BLaER1 treated with 17β-estradiol and CSF1 and Interleukin-3, amounts not matched to agents 10 nM and 100 nM (cell line): ENCODE measurements around the gene CLCA1.
A peak's percentile ranks its signal among the peaks of the same experiment; 100 is the strongest.

ENCODE experiments used
- H3K27ac ChIP-seq, 11 experiments: shearing (Covaris generic); formaldehyde crosslinking; 2 replicates each; pipeline ENCODE4 v1.8.1; 2022
- H3K27me3 ChIP-seq, 11 experiments: shearing (Covaris generic); formaldehyde crosslinking; 2 replicates each; pipeline ENCODE4 v1.8.1; 2022
- H3K36me3 ChIP-seq, 11 experiments: shearing (Covaris generic); formaldehyde crosslinking; 2 replicates each; pipeline ENCODE4 v1.8.1; 2022
- H3K4me1 ChIP-seq, 10 experiments: shearing (Covaris generic); formaldehyde crosslinking; 2 replicates each; pipeline ENCODE4 v1.8.1; 2022
- H3K4me2 ChIP-seq, 11 experiments: shearing (Covaris generic); formaldehyde crosslinking; 2 replicates each; pipeline ENCODE4 v1.8.1; 2022
- H3K4me3 ChIP-seq, 10 experiments: shearing (Covaris generic); formaldehyde crosslinking; 2 replicates each; pipeline ENCODE4 v1.8.1; 2022
- H3K9ac ChIP-seq, 11 experiments: shearing (Covaris generic); formaldehyde crosslinking; 2 replicates each; pipeline ENCODE4 v1.8.1; 2022
- H3K9me3 ChIP-seq, 11 experiments: shearing (Covaris generic); formaldehyde crosslinking; replicated peaks in 1 of 11; 2 replicates each; pipeline ENCODE4 v1.8.1; 2022
- H4K20me1 ChIP-seq, 11 experiments: shearing (Covaris generic); formaldehyde crosslinking; 2 replicates each; pipeline ENCODE4 v1.8.1; 2022
- Cebpa-rat ChIP-seq, 11 experiments: shearing (Covaris generic); IDR thresholded peaks; 2 replicates each; pipeline ENCODE4 v1.8.1; 2022

The CLCA1 gene

GRCh38 chr1:86503406-86504136, 34.8 kb downstream of the CLCA1 start:
- Histone ChIP-seq H3K27ac (no peak overlapping the region), H3K27me3 (peaks cover 0 to 7% (median 0%) of the 10 kb centered on the region in 11 experiments; a peak in 3 of 22 replicates), H3K9me3 (no peaks in the 10 kb centered on the region), H3K36me3 (no peaks in the 10 kb centered on the region), H4K20me1 (no peaks in the 10 kb centered on the region), H3K4me2 (peak overlapping the region in 3 of 11 experiments; percentile 14 to 47 (median 43); a peak in 5 of 22 replicates), H3K4me3 (no peak overlapping the region), H3K9ac (no peak overlapping the region), H3K4me1 (peaks cover 0 to 29% (median under 1%) of the 10 kb centered on the region in 10 experiments; a peak in 9 of 20 replicates)
- no peak for TF ChIP-seq Cebpa-rat (IDR thresholded peaks at IDR 0.05)

- Histone ChIP-seq H3K4me1 (peaks cover 0 to 28% (median 0%) of the 10 kb centered on the region in 10 experiments; a peak in 6 of 20 replicates), H3K9me3 (no peaks in the 10 kb centered on the region), H3K9ac (no peak overlapping the region), H3K4me2 (peak overlapping the region in 2 of 11 experiments; percentile 43 to 47; a peak in 4 of 22 replicates), H3K36me3 (no peaks in the 10 kb centered on the region), H3K27me3 (peaks cover 0 to 7% (median 0%) of the 10 kb centered on the region in 11 experiments; a peak in 3 of 22 replicates), H3K27ac (no peak overlapping the region), H3K4me3 (no peak overlapping the region), H4K20me1 (no peaks in the 10 kb centered on the region)
- TF ChIP-seq Cebpa-rat (IDR thresholded peaks at IDR 0.05) = no peak
Observed at GRCh38 chr1:86504137-86504479, 35.4 kb downstream of the CLCA1 start.

GRCh38 chr1:86504895-86505563, 36.3 kb downstream of the CLCA1 start:
- Histone ChIP-seq H3K27ac (no peak overlapping the region), H3K4me3 (no peak overlapping the region), H3K9ac (no peak overlapping the region), H3K27me3 (peaks cover 0 to 7% (median 0%) of the 10 kb centered on the region in 11 experiments; a peak in 3 of 22 replicates), H3K4me2 (no peak overlapping the region), H4K20me1 (no peaks in the 10 kb centered on the region), H3K36me3 (no peaks in the 10 kb centered on the region), H3K9me3 (0 out of 22 replicates have a peak, but pooled peaks cover 0 to 2% (median 0%) of the 10 kb centered on the region in 11 experiments), H3K4me1 (peaks cover 0 to 28% (median 0%) of the 10 kb centered on the region in 10 experiments; a peak in 6 of 20 replicates)
- no peak for TF ChIP-seq Cebpa-rat (IDR thresholded peaks at IDR 0.05)

GRCh38 chr1:86505564-86505902, 36.8 kb downstream of the CLCA1 start:
- Histone ChIP-seq H3K4me2 (no peak overlapping the region), H3K36me3 (no peaks in the 10 kb centered on the region), H3K4me3 (no peak overlapping the region), H3K9ac (no peak overlapping the region), H3K27ac (no peak overlapping the region), H4K20me1 (no peaks in the 10 kb centered on the region), H3K9me3 (0 out of 22 replicates have a peak, but pooled peaks cover 0 to 4% (median 0%) of the 10 kb centered on the region in 11 experiments), H3K27me3 (peaks cover 0 to 7% (median 0%) of the 10 kb centered on the region in 11 experiments; a peak in 3 of 22 replicates), H3K4me1 (peaks cover 0 to 25% (median 0%) of the 10 kb centered on the region in 10 experiments; a peak in 6 of 20 replicates)
- TF ChIP-seq Cebpa-rat (IDR thresholded peaks at IDR 0.05) = no peak

- Histone ChIP-seq H3K4me3 (no peak overlapping the region), H3K4me2 (no peak overlapping the region), H3K9me3 (0 out of 22 replicates have a peak, but pooled peaks cover 0 to 4% (median 0%) of the 10 kb centered on the region in 11 experiments), H4K20me1 (no peaks in the 10 kb centered on the region), H3K4me1 (peaks cover 0 to 13% (median 0%) of the 10 kb centered on the region in 10 experiments; a peak in 4 of 20 replicates), H3K27me3 (peaks cover 0 to 7% (median 0%) of the 10 kb centered on the region in 11 experiments; a peak in 3 of 22 replicates), H3K9ac (no peak overlapping the region), H3K27ac (no peak overlapping the region), H3K36me3 (no peaks in the 10 kb centered on the region)
- no peak for TF ChIP-seq Cebpa-rat (IDR thresholded peaks at IDR 0.05)
Observed at GRCh38 chr1:86507935-86508582, 39.3 kb downstream of the CLCA1 start.

- Histone ChIP-seq H3K9me3 (0 out of 22 replicates have a peak, but pooled peaks cover 0 to 4% (median 0%) of the 10 kb centered on the region in 11 experiments), H4K20me1 (no peaks in the 10 kb centered on the region), H3K36me3 (no peaks in the 10 kb centered on the region), H3K4me2 (no peak overlapping the region), H3K4me3 (no peak overlapping the region), H3K27me3 (peaks cover 0 to 7% (median 0%) of the 10 kb centered on the region in 11 experiments; a peak in 3 of 22 replicates), H3K4me1 (peaks cover 0 to 8% (median 0%) of the 10 kb centered on the region in 10 experiments; a peak in 4 of 20 replicates), H3K9ac (no peak overlapping the region), H3K27ac (no peak overlapping the region)
- no peak for TF ChIP-seq Cebpa-rat (IDR thresholded peaks at IDR 0.05)
Observed at GRCh38 chr1:86508583-86508969, 39.8 kb downstream of the CLCA1 start.

- TF ChIP-seq Cebpa-rat (IDR thresholded peaks at IDR 0.05) = no peak
- no peak overlapping the region for H3K4me2 ChIP-seq
- H3K9me3 ChIP-seq = no peaks in the 10 kb centered on the region
- H3K27ac ChIP-seq = no peak overlapping the region
- H3K4me3 ChIP-seq = no peak overlapping the region
- no peaks in the 10 kb centered on the region for H3K27me3 ChIP-seq
- H3K36me3 ChIP-seq = no peaks in the 10 kb centered on the region
- H3K4me1 ChIP-seq = no peaks in the 10 kb centered on the region
- no peak overlapping the region for H3K9ac ChIP-seq
- no peaks in the 10 kb centered on the region for H4K20me1 ChIP-seq
Observed at GRCh38 chr1:86515597-86515996, 46.9 kb downstream of the CLCA1 start.

GRCh38 chr1:86516335-86516734, 47.6 kb downstream of the CLCA1 start:
- Histone ChIP-seq H3K4me1 (no peaks in the 10 kb centered on the region), H3K27ac (no peak overlapping the region), H3K4me2 (no peak overlapping the region), H3K9ac (no peak overlapping the region), H4K20me1 (no peaks in the 10 kb centered on the region), H3K36me3 (no peaks in the 10 kb centered on the region), H3K4me3 (no peak overlapping the region), H3K9me3 (no peaks in the 10 kb centered on the region), H3K27me3 (no peaks in the 10 kb centered on the region)
- TF ChIP-seq Cebpa-rat (IDR thresholded peaks at IDR 0.05) = no peak

- H3K9ac ChIP-seq = no peak overlapping the region
- no peaks in the 10 kb centered on the region for H4K20me1 ChIP-seq
- H3K27me3 ChIP-seq = no peaks in the 10 kb centered on the region
- H3K9me3 ChIP-seq = no peaks in the 10 kb centered on the region
- H3K27ac ChIP-seq = no peak overlapping the region
- H3K36me3 ChIP-seq = no peaks in the 10 kb centered on the region
- TF ChIP-seq Cebpa-rat (IDR thresholded peaks at IDR 0.05) = no peak
- no peak overlapping the region for H3K4me2 ChIP-seq
- H3K4me3 ChIP-seq = no peak overlapping the region
- H3K4me1 ChIP-seq = no peaks in the 10 kb centered on the region
Observed at GRCh38 chr1:86517336-86517735, 48.6 kb downstream of the CLCA1 start.
